Stimulated activated CD8-positive, alpha-beta memory T cell treated with anti-CD3 and anti-CD28 coated beads, Interleukin-12 subunit alpha, Interleukin-12 subunit beta, amount 100 ng/mL, for 1 hour (primary cell): Measurements from ENCODE around the gene CD160.
A peak's percentile ranks its signal among the peaks of the same experiment; 100 is the strongest.
"Not testable (repeated sequence)": the region's sequence is repeated elsewhere in the genome, so short reads cannot be mapped to it uniquely, and the experiment has no call there.

Experiments used
- DNase-seq: peaks from one replicate; pipeline ENCODE4 v3.0.0-alpha.2; 2020; ENCODE audit warnings: low read depth

Gene CD160

DNA sequence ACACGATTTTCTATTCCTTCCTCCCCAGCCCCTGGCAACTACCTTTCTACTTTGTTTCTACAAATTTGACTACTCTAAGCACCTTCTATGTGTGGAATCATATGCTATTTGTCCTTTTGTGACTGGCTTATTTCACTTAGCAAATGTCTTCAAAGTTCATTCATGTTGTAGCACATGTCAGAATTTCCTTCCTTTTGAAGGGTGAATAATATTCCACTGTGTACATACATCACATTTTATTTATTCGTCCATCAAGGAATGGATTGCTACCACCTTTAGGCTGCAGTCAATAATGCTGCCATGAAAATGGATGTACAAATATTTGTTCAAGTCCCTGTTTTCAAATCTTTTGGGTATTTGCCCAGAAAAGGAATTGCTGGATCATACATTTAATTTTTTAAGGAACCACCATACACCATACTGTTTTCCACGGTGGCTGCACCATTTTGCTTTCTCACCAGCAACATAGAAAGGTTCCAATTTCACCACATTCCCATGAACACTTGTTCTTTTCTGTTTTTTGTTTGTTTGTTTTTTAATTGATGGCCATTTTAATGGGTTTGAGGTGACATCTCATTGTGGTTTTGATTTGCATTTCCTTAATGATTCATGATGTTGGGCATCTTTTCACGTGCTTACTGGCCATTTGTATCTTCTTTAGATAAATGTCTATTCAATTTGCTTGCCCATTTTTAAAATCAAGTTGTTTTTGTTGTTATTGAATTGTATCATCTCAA lies 8.8 kb upstream of the CD160 start:
- DNase-seq: no peak

DNA sequence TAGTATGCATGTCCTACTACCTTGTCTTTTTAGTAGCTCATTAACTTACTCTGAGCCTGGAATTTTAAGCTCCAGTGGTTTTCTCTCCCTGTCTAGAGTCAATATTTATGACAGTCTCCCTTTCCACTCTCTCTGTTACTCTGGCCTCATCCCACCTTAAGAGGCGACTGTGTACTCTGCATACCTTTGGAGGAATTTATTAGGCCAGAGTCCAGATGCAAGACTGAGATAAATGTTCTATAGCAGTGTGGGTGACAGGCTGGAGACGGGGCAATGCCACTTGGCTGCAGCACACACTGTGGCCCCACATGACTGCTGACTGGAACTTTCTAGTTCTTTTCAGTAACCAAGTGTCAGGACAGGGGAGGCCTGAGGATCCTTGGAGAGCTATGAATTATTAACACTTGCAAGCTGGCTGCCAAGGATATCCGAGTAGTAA lies 8.1 kb upstream of the CD160 start:
- no peak for DNase-seq

DNA sequence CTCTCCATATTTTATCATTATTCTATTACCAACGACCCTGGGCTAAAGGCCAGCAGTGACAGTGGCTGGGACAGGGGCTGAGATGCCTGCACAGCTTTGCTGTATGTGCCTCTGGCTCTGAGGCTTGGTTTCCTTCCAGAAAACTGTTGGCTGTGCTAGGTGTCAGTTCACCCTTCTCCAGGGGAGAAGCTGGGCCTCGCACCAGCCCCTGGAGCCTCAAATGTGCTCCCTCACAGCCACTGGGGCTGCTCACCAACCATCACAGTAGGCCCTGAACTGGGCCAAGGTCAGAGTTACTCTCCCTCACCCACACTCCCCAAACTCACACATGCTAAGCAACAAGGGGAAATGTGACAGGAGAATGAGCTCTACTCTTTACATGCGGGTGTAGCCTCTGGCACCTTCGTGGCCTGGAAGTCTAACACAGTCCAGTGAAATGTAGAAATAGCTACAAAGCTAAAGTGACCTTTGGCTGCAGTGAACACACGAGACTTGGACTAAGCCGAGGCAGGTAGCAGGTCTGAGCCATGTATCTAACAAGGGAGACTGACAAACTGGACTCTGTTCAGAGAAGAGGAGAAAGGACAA lies 4.7 kb upstream of the CD160 start:
- DNase-seq: no peak

DNA sequence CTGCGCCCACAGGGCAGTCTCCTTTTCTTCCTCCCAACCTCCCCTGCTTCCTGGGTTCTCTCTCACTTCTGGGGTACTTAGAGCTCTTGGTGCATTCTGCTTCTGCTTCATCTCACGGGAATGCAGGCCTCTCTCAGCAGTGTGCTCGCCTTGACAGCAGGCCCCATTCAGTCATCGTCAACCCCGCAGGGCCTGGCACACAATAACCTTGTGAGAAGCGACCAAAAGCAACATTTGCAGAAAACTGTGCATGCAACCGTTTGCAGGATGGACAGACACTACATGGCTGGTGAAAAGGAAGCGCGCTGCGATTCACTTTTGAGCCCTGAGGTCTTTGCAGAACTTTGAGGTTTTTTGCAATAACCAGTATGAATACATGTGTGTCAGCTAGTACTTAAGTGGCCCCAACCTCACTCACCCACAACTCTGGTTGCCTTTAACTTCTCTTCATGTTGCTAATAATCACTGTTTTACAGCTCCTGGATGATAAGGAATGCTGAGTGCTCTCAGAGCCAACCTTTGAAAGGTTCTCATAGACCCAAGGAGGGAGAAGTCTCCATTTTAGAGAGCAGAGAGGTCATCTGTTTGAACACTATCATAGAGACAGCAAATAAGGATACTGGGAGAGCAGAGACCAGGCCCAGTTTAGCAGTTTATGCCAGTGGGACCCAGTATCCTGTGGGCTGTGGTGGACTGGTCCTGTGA lies 2.5 kb upstream of the CD160 start:
- no peak for DNase-seq

DNA sequence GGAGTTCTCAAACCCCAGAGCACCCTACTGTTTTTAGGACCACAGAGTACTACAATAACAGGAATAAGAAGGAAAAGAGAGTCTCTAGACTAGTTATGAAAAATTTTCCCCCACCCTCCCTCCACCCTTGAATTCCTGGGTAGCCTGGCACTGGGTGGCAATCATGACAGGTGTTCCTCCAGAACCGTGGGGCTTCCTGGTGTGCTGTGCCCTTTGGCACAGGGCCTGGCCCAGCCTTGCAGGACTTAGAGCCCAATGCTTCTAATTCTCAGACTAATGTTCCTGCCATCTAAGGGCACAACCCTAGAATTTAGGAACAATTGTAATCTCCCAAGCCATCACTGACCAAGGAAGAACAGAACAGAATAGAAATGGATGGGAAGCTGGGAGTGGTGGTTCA lies 1.5 kb upstream of the CD160 start:
- DNase-seq: no peak

DNA sequence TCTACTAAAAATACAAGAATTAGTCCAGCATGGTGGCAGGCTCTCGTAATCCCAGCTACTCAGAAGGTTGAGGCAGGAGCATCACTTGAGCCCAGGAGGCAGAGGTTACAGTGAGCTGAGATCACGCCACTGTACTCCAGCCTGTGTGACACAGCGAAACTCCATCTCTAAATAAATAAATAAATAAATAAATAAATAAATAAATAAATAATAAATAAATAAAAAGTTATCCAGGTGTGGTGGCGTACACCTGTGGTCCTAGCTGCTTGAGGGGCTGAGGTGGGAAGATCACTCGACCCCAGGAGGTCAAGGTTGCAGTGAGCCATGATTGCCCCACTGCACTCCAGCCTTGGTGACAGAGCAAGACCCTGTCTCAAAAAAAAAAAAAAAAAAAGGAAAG lies 834 bp upstream of the CD160 start:
- not testable (repeated sequence) for DNase-seq

DNA sequence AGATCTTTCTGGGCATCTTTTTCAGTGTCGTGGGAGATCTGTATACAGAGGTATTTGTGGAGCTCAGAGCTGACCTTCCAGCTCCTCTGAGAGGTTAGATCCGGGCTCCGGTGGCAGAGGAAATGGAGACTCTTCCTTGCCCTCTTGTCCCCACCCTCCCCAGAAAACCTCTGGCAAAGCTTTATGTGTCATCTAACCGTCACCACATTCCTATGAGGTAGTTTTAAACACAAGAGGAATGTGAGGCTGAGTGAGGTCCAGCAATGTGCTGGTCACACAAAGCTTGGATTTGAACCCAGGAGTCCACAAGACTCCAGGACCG lies 1.2 kb downstream of the CD160 start:
- no peak for DNase-seq

DNA sequence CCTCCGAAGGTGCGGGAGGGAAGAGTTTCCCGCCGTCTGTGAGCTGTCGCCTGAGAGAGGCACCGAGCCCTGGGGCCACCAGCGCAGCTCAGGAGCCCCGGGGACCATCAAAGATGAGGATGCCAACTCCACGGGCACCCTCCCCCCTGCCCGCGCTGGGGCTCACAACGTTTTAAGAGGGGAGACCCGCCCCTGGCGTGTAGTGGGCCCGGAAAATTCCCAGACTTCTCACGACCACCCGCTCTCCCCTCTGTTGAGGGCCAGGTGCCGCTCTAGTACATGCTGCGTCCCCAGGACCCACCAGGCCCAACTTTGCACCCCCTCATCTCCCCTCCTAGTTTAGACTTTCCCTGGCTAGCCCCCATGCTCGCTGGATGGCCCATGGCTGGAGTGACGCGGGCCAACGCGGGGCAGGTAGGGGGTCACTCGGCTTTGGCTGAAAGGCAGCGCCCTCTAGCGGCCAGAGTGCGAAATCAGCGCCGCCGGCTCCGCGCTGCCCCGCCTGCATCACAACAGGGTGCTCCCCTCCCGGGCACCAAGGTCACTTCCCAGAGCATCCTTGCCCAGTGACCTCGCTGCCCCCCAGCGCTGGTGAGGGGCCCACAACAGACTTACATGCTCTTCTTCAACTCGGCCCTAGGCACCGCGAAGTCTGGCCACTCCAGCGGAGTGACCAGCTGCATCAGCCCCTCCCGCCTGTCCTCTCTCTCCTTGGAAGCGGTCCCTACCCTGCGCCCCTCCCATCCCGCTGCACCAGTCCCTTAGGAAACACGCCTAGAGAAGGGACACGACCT lies 1.8 kb downstream of the CD160 start:
- peak; percentile 57 for DNase-seq

DNA sequence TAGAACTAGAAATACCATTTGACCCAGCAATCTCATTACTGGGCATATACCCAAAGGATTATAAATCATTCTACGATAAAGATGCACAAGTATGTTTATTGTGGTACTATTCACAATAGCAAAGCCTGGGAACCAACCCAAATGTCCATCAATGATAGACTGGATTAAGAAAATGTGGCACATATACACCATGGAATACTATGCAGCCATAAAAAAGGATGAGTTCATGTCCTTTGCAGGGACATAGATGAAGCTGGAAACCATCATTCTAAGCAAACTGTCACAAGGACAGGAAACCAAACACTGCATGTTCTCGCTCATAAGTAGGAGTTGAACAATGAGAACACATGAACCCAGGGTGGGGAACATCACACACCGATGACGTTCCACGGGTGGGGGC lies 6.9 kb downstream of the CD160 start:
- not testable (repeated sequence) for DNase-seq

DNA sequence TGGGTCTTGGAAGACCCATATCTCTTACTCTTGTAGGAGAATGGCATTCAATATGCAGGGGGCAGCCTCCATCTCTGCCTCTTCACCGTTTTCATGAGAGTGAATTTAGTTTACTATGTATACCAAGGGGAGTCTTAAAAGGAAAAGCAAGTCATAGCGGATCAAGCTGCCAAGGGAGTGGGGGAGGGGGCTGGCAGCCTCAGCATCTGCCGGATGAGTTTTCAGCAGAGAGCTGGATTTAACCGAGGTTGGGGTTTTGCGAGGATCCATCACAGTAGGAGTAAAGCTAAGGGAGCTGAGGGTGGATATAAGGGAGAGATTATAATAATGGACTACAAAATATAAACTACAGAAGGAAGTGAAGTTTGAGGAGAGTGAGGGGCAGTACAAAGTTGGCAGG lies 9.9 kb downstream of the CD160 start:
- no peak for DNase-seq

DNA sequence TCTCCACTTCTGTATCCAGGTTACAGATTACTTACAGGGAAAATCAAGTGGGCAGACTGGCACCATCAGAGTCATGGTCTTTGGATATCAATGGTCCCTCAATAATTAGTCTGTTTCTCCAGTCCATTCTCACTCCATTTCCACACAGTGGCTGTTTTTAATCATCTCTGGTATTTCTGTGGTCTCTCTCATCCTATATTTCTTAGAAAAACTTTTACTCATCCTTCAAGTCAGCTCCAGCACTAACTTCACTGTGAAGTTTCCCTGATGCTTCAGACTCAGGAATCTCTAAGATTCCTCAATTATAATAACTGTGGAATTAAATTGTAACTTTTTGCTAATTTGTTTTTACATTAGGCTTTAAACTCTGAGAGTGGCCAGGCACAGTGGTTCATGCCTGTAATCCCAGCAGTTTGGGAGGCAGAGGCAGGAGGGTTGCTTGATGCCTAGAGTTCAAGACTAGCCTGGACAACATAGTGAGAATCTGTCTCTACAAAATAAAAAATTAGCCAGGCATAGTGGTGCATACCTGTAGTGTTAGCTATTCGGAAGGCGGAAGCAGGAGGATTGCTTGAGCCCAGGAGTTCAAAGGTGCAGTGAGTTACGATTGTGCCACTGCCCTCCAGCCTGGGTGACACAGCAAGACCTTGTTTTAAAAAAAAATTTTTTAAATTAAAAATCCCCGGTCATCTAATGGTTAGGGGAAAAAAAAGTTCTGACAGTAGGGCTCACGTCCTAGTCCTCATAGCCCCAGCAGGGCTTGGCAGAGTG lies 10.6 kb downstream of the CD160 start:
- no peak for DNase-seq

DNA sequence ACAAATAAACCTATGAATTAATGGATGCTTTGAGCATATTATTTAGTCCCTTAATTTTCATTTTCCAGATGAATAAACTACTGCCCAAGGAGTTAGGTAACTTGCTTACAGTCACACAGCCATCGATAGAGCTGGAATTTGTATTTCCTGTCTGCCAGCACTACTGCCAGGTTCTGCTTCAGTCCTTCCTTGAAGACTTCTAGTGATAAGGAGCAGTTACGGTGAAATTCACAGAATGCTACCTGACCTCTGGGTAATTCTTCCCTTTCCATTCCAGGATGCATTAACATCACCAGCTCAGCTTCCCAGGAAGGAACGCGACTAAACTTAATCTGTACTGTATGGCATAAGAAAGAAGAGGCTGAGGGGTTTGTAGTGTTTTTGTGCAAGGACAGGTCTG lies 11.2 kb downstream of the CD160 start:
- DNase-seq: no peak

DNA sequence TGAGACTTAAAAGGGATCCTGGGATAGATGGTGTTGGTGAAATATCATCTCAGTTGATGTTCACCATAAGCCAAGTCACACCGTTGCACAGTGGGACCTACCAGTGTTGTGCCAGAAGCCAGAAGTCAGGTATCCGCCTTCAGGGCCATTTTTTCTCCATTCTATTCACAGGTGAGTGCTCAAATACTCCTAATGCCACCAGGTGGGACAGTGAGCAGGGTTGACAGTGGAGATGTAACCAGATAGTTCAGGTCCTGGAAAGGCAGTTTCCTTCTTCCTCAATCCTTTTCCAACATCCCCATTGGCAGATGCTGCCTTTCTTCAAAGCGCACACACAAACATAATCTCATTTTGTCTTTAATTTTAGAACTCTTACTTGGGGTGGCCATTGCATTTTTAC lies 11.6 kb downstream of the CD160 start:
- DNase-seq: no peak

DNA sequence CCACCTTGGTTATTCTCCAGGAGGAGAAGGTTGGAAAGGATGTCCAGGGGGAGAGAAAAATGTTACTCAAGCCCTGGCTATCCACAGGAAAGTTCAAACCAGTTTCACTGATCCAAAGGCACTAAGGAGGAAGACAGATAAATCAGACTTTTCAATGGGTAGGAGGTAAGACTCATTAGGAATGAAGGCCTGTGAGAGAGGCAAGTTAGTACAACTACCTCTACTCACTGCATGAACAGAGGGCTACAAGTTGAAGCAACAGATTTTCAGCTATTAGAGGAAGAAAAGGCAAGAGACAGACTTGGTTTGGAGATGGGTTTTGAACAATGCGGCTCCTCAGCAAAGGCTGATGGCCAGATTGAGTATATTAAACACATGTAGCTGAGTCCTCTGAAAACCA lies 16.9 kb downstream of the CD160 start:
- DNase-seq: no peak

DNA sequence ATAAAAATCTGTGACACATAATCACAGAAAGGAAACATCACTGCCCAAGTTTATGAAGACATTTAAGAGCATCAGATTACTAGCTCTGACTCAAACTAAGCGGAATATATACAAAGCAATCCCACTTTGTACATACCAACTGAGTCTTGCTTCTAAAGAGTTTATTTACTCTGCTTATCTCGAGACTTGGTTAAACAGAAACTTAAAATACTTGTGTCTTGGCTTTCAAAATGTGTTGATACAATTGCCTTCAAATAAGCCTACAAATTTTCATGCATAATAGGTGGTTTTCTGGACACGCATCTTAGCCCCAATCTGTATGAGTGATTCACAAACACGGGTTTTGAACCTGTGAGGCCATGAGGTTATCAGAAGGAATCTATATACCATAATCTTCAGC lies 21.0 kb downstream of the CD160 start:
- DNase-seq: no peak

DNA sequence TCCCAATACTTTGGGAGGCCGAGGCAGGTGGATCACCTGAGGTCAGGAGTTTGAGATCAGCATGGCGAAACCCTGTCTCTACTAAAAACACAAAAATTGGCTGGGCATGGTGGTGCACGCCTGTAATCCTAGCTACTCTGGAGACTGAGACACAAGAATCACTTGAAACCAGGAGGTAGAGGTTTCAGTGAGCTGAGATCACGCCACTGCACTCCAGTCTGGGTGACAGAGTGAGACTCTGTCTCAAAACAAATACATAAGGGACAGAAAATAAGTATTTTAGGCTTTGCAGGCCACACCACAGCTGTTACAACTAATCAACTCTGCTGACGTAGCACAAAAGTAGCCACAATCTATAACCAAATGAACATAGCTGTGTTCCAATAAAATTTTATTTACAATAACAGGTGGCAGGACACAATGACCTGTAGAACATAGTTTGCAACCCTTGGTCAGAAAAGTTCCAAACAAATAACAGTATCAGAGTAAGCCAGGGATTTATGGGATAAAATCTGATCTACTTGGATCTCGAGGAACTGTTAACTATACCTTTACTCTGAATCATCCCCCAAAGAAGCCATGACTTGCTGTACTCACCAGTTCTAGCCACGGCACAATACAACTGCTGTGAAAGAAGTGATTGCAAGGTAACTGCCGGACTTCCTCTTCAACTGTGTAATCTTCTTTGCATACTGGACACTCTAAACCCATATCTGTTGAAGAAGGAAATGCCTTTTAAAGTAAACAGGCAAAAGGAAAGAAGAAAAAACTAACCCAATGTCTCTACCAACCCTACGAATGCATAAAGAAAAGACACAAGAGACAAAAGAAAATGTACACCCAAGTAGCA lies 28.3 kb downstream of the CD160 start:
- no peak for DNase-seq

DNA sequence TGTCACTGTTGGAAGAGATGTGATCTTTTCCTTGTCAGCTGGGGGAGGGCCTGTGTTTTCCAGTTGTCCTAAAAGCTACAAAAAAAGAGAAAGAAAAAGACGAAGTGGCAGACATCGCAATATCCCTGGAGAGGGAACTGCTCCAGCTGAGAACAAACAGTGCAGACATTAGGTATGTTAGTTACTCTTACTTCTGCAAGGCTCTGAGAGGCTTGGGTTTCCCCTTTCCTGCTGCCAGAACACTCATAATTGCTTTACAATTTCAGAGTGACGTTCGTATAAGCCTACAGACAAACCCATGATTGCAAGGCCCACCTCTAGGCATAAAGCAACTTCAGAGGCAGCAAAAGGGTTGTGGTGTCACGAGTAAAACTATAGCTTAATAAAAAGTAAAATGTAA lies 31.1 kb downstream of the CD160 start:
- no peak for DNase-seq

DNA sequence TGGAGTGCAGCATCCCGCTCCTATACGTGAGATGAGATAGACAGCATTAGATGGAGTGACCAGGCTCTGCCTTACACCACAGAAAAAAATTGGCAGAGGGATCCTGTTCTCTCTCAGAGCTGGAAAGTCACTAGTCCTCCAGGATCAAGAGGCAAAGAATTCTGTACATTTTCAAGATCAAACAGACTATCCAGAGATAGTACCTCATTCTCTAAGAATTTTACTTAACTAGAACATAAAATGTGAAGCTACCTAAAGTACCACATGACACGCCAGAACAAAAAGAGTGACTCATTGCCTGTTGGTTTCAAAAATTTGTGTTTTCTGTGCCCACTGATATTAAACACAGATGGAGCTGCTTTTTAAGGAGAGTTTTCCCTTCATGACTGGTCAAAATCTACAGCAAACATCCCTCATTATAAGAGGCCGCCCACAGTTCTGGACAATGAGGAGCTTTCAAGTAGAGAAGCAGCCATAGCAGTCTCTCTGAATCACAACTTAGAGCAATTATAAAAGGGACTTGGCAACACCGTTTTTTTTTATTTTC lies 32.3 kb downstream of the CD160 start:
- no peak for DNase-seq

DNA sequence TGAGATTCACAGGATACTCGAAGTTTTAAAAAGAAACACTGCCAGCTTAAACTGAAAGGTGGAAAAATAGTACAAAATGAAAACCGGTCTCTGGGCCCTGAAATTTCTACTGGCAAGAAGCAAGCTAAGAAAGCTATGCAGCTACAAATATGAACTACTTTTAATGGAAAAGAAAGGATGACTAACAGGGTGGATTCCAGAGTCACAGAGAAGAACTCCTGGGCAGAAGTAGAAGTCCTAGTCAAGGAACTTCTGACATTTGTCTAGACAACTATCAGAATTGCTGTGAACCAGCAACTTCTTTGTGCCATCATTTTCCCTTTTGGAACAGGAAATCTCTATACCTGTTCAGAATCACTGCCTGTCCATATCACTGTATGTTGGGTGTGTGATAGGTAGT lies 38.1 kb downstream of the CD160 start:
- DNase-seq: no peak

DNA sequence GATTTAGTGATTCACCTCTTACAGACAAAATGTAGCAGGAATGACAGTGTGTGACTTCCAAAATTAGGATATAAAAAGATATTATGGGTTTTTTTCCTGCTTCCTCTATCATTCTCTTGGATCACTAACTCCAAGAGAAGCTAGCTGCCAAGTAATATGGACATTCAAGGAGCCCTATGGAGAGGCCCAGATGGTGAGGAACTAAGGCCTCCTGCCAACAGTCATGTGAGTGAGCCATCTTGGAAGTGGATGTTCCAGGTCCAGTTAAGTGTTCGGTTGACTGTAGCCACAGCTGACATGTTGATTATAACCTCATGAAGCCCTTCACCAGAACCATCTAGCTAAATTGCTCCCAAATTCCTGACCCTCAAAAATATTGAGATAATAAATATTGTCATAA lies 38.8 kb downstream of the CD160 start:
- DNase-seq: no peak

DNA sequence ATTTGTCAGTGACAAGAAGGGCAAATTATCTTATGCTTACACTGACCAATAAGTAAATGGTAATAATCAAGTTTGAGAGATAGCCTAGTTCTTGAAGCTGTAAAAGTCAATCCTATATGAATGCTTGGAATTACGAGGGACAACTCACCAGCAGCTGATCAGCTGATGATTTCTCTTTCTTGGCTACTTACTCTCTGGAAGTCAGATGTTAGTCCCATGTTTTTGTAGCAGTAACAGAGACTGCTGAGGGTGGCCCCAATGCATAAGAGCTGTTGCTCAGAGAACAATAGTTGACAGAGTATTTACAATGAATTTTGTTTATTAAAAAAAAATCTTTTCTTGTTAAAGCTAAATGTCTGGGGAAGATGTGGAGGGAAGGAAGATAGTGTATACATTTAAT lies 39.3 kb downstream of the CD160 start:
- DNase-seq: no peak
